BLaER1 treated with 17β-estradiol and CSF1 and Interleukin-3, amounts not matched to agents 10 nM and 100 nM (cell line): ENCODE results near the gene DMD.
A peak's percentile ranks its signal among the peaks of the same experiment; 100 is the strongest.

Experiments used
- H3K27ac ChIP-seq, 11 experiments: shearing (Covaris generic); formaldehyde crosslinking; 2 replicates each; pipeline ENCODE4 v1.8.1; 2022
- H3K27me3 ChIP-seq, 11 experiments: shearing (Covaris generic); formaldehyde crosslinking; 2 replicates each; pipeline ENCODE4 v1.8.1; 2022
- H3K36me3 ChIP-seq, 11 experiments: shearing (Covaris generic); formaldehyde crosslinking; 2 replicates each; pipeline ENCODE4 v1.8.1; 2022
- H3K4me1 ChIP-seq, 10 experiments: shearing (Covaris generic); formaldehyde crosslinking; 2 replicates each; pipeline ENCODE4 v1.8.1; 2022
- H3K4me2 ChIP-seq, 11 experiments: shearing (Covaris generic); formaldehyde crosslinking; 2 replicates each; pipeline ENCODE4 v1.8.1; 2022
- H3K4me3 ChIP-seq, 10 experiments: shearing (Covaris generic); formaldehyde crosslinking; 2 replicates each; pipeline ENCODE4 v1.8.1; 2022
- H3K9ac ChIP-seq, 11 experiments: shearing (Covaris generic); formaldehyde crosslinking; 2 replicates each; pipeline ENCODE4 v1.8.1; 2022
- H3K9me3 ChIP-seq, 11 experiments: shearing (Covaris generic); formaldehyde crosslinking; replicated peaks in 1 of 11; 2 replicates each; pipeline ENCODE4 v1.8.1; 2022
- H4K20me1 ChIP-seq, 11 experiments: shearing (Covaris generic); formaldehyde crosslinking; 2 replicates each; pipeline ENCODE4 v1.8.1; 2022
- Cebpa-rat ChIP-seq, 11 experiments: shearing (Covaris generic); IDR thresholded peaks; 2 replicates each; pipeline ENCODE4 v1.8.1; 2022

DMD gene

GRCh38 chrX:32048285-32048684 lies 1163.1 kb downstream of the DMD start:
- Histone ChIP-seq H3K36me3 (no peaks in the 10 kb centered on the region), H4K20me1 (no peaks in the 10 kb centered on the region; a peak in 1 of 22 replicates), H3K4me2 (no peak overlapping the region), H3K27me3 (no peaks in the 10 kb centered on the region), H3K4me1 (no peaks in the 10 kb centered on the region), H3K27ac (no peak overlapping the region), H3K9me3 (no peaks in the 10 kb centered on the region), H3K9ac (no peak overlapping the region), H3K4me3 (no peak overlapping the region)
- no peak for TF ChIP-seq Cebpa-rat (IDR thresholded peaks at IDR 0.05)

- TF ChIP-seq Cebpa-rat (IDR thresholded peaks at IDR 0.05), result no peak
- Histone ChIP-seq H3K4me1 (no peaks in the 10 kb centered on the region), H3K36me3 (no peaks in the 10 kb centered on the region), H3K27me3 (peaks cover 0 to 2% (median 0%) of the 10 kb centered on the region in 11 experiments; a peak in 1 of 22 replicates), H3K9me3 (no peaks in the 10 kb centered on the region), H3K27ac (no peak overlapping the region), H3K4me3 (no peak overlapping the region), H3K4me2 (no peak overlapping the region), H3K9ac (no peak overlapping the region), H4K20me1 (no peaks in the 10 kb centered on the region)
Observed at GRCh38 chrX:32045149-32045548, 1166.2 kb downstream of the DMD start.

GRCh38 chrX:32041181-32041580 lies 1170.2 kb downstream of the DMD start:
- Histone ChIP-seq H3K36me3 (no peaks in the 10 kb centered on the region), H4K20me1 (no peaks in the 10 kb centered on the region), H3K9ac (no peak overlapping the region), H3K27ac (no peak overlapping the region), H3K27me3 (peaks cover 0 to 10% (median 0%) of the 10 kb centered on the region in 11 experiments; a peak in 2 of 22 replicates), H3K4me2 (no peak overlapping the region), H3K4me3 (no peak overlapping the region), H3K4me1 (no peaks in the 10 kb centered on the region), H3K9me3 (no peaks in the 10 kb centered on the region)
- TF ChIP-seq Cebpa-rat (IDR thresholded peaks at IDR 0.05), result no peak

GRCh38 chrX:32026772-32027171 lies 1184.6 kb downstream of the DMD start:
- no peaks in the 10 kb centered on the region for H3K36me3 ChIP-seq
- no peak overlapping the region for H3K9ac ChIP-seq
- H3K4me2 ChIP-seq, result no peak overlapping the region
- no peaks in the 10 kb centered on the region for H3K4me1 ChIP-seq
- H3K27ac ChIP-seq, result no peak overlapping the region
- no peaks in the 10 kb centered on the region for H3K27me3 ChIP-seq
- H3K9me3 ChIP-seq, result peaks cover 0 to 5% (median 0%) of the 10 kb centered on the region in 11 experiments; a peak in 1 of 22 replicates
- no peak overlapping the region for H3K4me3 ChIP-seq
- no peaks in the 10 kb centered on the region for H4K20me1 ChIP-seq
- no peak for TF ChIP-seq Cebpa-rat (IDR thresholded peaks at IDR 0.05)

GRCh38 chrX:32024072-32024471 lies 1187.3 kb downstream of the DMD start:
- H3K4me1 ChIP-seq, result no peaks in the 10 kb centered on the region
- H4K20me1 ChIP-seq, result no peaks in the 10 kb centered on the region
- no peak for TF ChIP-seq Cebpa-rat (IDR thresholded peaks at IDR 0.05)
- no peak overlapping the region for H3K4me2 ChIP-seq
- H3K27me3 ChIP-seq, result no peaks in the 10 kb centered on the region
- H3K9ac ChIP-seq, result no peak overlapping the region
- no peak overlapping the region for H3K27ac ChIP-seq
- peaks cover 0 to 5% (median 0%) of the 10 kb centered on the region in 11 experiments; a peak in 2 of 22 replicates for H3K9me3 ChIP-seq
- no peaks in the 10 kb centered on the region for H3K36me3 ChIP-seq
- H3K4me3 ChIP-seq, result no peak overlapping the region

- Histone ChIP-seq H3K9ac (no peak overlapping the region), H3K4me2 (no peak overlapping the region), H3K36me3 (no peaks in the 10 kb centered on the region), H4K20me1 (no peaks in the 10 kb centered on the region), H3K9me3 (peaks cover 6 to 43% (median 18%) of the 10 kb centered on the region in 11 experiments; a peak in 21 of 22 replicates), H3K4me3 (no peak overlapping the region), H3K27me3 (no peaks in the 10 kb centered on the region), H3K27ac (no peak overlapping the region), H3K4me1 (peaks cover 0 to 4% (median 0%) of the 10 kb centered on the region in 10 experiments; a peak in 6 of 20 replicates)
- no peak for TF ChIP-seq Cebpa-rat (IDR thresholded peaks at IDR 0.05)
Observed at GRCh38 chrX:32016195-32016594, 1195.2 kb downstream of the DMD start.

GRCh38 chrX:32010948-32011347 lies 1200.4 kb downstream of the DMD start:
- H4K20me1 ChIP-seq, result no peaks in the 10 kb centered on the region
- peaks cover 24 to 66% (median 35%) of the 10 kb centered on the region in 11 experiments for H3K9me3 ChIP-seq
- H3K9ac ChIP-seq, result no peak overlapping the region
- 0 out of 22 replicates have a peak, but pooled peaks cover 0 to 8% (median 0%) of the 10 kb centered on the region in 11 experiments for H3K36me3 ChIP-seq
- peak overlapping the region in 4 of 11 experiments; percentile 53 to 84 (median 70); a peak in 5 of 22 replicates for H3K4me2 ChIP-seq
- peaks cover 15 to 44% (median 32%) of the 10 kb centered on the region in 10 experiments for H3K4me1 ChIP-seq
- peak overlapping the region in 4 of 11 experiments; percentile 74 to 89 (median 84); a peak in 5 of 22 replicates for H3K27ac ChIP-seq
- TF ChIP-seq Cebpa-rat (IDR thresholded peaks at IDR 0.05), result no peak
- H3K27me3 ChIP-seq, result no peaks in the 10 kb centered on the region
- H3K4me3 ChIP-seq, result peak overlapping the region in 1 of 10 experiments; percentile 12; a peak in 1 of 20 replicates

- Histone ChIP-seq H4K20me1 (no peaks in the 10 kb centered on the region), H3K27ac (peak overlapping the region in 5 of 11 experiments; percentile 68 to 89 (median 84); a peak in 10 of 22 replicates), H3K27me3 (no peaks in the 10 kb centered on the region), H3K9me3 (peaks cover 24 to 66% (median 38%) of the 10 kb centered on the region in 11 experiments), H3K9ac (no peak overlapping the region), H3K4me2 (peak overlapping the region in 8 of 11 experiments; percentile 2 to 84 (median 72); a peak in 12 of 22 replicates), H3K4me1 (peaks cover 15 to 44% (median 32%) of the 10 kb centered on the region in 10 experiments), H3K36me3 (0 out of 22 replicates have a peak, but pooled peaks cover 0 to 8% (median 0%) of the 10 kb centered on the region in 11 experiments), H3K4me3 (peak overlapping the region in 1 of 10 experiments; percentile 17; a peak in 1 of 20 replicates)
- no peak for TF ChIP-seq Cebpa-rat (IDR thresholded peaks at IDR 0.05)
Observed at GRCh38 chrX:32010212-32010611, 1201.1 kb downstream of the DMD start.

GRCh38 chrX:31993637-31994036 lies 1217.7 kb downstream of the DMD start:
- H3K4me1 ChIP-seq, result no peaks in the 10 kb centered on the region
- no peak overlapping the region for H3K4me3 ChIP-seq
- no peak overlapping the region for H3K9ac ChIP-seq
- no peak for TF ChIP-seq Cebpa-rat (IDR thresholded peaks at IDR 0.05)
- no peaks in the 10 kb centered on the region for H3K36me3 ChIP-seq
- H4K20me1 ChIP-seq, result no peaks in the 10 kb centered on the region
- no peaks in the 10 kb centered on the region for H3K27me3 ChIP-seq
- H3K27ac ChIP-seq, result no peak overlapping the region
- H3K4me2 ChIP-seq, result no peak overlapping the region
- H3K9me3 ChIP-seq, result no peaks in the 10 kb centered on the region

GRCh38 chrX:31988975-31989374 lies 1222.4 kb downstream of the DMD start:
- Histone ChIP-seq H3K36me3 (no peaks in the 10 kb centered on the region), H3K9ac (no peak overlapping the region), H3K27me3 (no peaks in the 10 kb centered on the region), H3K4me1 (no peaks in the 10 kb centered on the region), H3K27ac (no peak overlapping the region), H3K9me3 (no peaks in the 10 kb centered on the region; a peak in 1 of 22 replicates), H3K4me2 (no peak overlapping the region), H3K4me3 (no peak overlapping the region), H4K20me1 (no peaks in the 10 kb centered on the region)
- TF ChIP-seq Cebpa-rat (IDR thresholded peaks at IDR 0.05), result no peak
